Stomach (tissue), 9 donors: ENCODE measurements around the gene LGALS4. TPM values are rescaled to one million over a fixed set of nuclear protein-coding genes. Genes with fewer than 3 reads are reported as not detected.

ENCODE experiments used
- DNase-seq, 2 donors: peaks; one replicate each; pipeline versions ENCODE4 v3.0.0 to v3.0.0-alpha.2; 2013 to 2019
- H3K27ac ChIP-seq, 5 donors: fragments of 200-600 bp in 4 of 5; sonication (generic) in 4 of 5; one replicate each; pipeline ENCODE4 v1.5.1; 2013 to 2019; ENCODE audit warnings: mild to moderate bottlenecking in 1 of 5, moderate library complexity in 1 of 5
- H3K27me3 ChIP-seq, 3 donors: fragments of 200-600 bp; sonication (generic); one replicate each; pipeline ENCODE4 v1.5.1; 2017 to 2019; ENCODE audit warnings: mixed run types in 1 of 3
- H3K36me3 ChIP-seq, 4 donors: fragments of 200-600 bp; sonication (generic); 1 replicate in 3 of 4; 2 replicates in 1 of 4; pipeline ENCODE4 v1.5.1; 2016 to 2019
- H3K4me1 ChIP-seq, 4 donors: fragments of 200-600 bp; sonication (generic); one replicate each; pipeline ENCODE4 v1.5.1; 2016 to 2019
- H3K4me3 ChIP-seq, 4 donors: fragments of 200-600 bp; sonication (generic) in 3 of 4; one replicate each; pipeline ENCODE4 v1.5.1; 2016 to 2019; ENCODE audit warnings: mild to moderate bottlenecking in 1 of 4
- H3K9me3 ChIP-seq, 4 donors: fragments of 200-600 bp; sonication (generic); one replicate each; pipeline ENCODE4 v1.5.1; 2016 to 2019
- CTCF ChIP-seq, 7 experiments: fragments of 450-650 bp in 4 of 7; fragments of 200-600 bp in 3 of 7; sonication (generic) in 3 of 7; IDR thresholded peaks; one replicate each; pipeline ENCODE4 v1.5.1; 2016 to 2019; ENCODE audit warnings: antibody characterized with exemption in 7 of 7, control low read depth in 2 of 7, mild to moderate bottlenecking in 1 of 7
- EP300 ChIP-seq: sonication (generic); formaldehyde crosslinking; IDR thresholded peaks from one replicate; pipeline ENCODE4 v1.6.1; 2017; ENCODE audit warnings: antibody characterized with exemption
- POLR2A ChIP-seq, 4 donors: fragments of 450-650 bp; IDR thresholded peaks; one replicate each; pipeline ENCODE4 v1.6.1; 2016; ENCODE audit warnings: antibody characterized with exemption in 4 of 4, control low read depth in 2 of 4, mild to moderate bottlenecking in 1 of 4, moderate library complexity in 1 of 4
- POLR2AphosphoS5 ChIP-seq, 3 donors: sonication (generic); formaldehyde crosslinking; IDR thresholded peaks; one replicate each; pipeline ENCODE4 v1.6.1; 2016; ENCODE audit warnings: antibody characterized with exemption in 3 of 3
- WGBS, 5 donors: extraction: QIAGEN DNeasy Blood & Tissue Kit in 3 of 5; methylation state at CpG; one replicate each; pipeline versions ENCODE4 v1.1.5 to v1.1.7; 2013 to 2018; 5-methylcytosine and 5-hydroxymethylcytosine counted together
- intact Hi-C: fragments of 100-400 bp; cut with DNase I; formaldehyde crosslinking; loops from one replicate; pipeline ENCODE4 v1.15.1; 2023; ENCODE audit warnings: low total_unique reads
- polyA plus RNA-seq, 3 donors: library from polyadenylated mRNA; stranded (reverse); fragments of 200-250 nt; gene quantifications; one replicate each; pipeline ENCODE4 v1.2.3, GENCODE V29; 2013
- total RNA-seq, 5 donors: library from RNA; depleted of rRNA; stranded (reverse); fragments of >200 nt; gene quantifications; one replicate each; pipeline versions ENCODE4 v1.1.0 to v1.2.3, GENCODE V29; 2014 to 2016
- donor health status: healthy with polysubstance abuse.
- donor health status: Bipolar disorder and iron deficiency.
- donor health status: healthy.

LGALS4 gene
- total and polyA plus RNA-seq, 8 donors, result 23.5 to 1,765 (median 113) TPM

- no peak for TF ChIP-seq CTCF (IDR thresholded peaks at IDR 0.05)
- TF ChIP-seq POLR2A (IDR thresholded peaks at IDR 0.05), result no peak
- TF ChIP-seq EP300, result no peak
- no peak for TF ChIP-seq POLR2AphosphoS5 (IDR thresholded peaks at IDR 0.05)
- Histone ChIP-seq H3K4me3 (no peak overlapping the region), H3K27me3 (no peaks in the 10 kb centered on the region), H3K36me3 (peaks cover 93 to 100% (median 96%) of the 10 kb centered on the region in 4 donors), H3K4me1 (peaks cover 45 to 97% (median 76%) of the 10 kb centered on the region in 4 donors), H3K9me3 (no peaks in the 10 kb centered on the region), H3K27ac (peak overlapping the region; percentile 16 to 63 (median 51))
- WGBS, 5 donors, result 92 to 97% (median 93%) methylated on average over 8 to 9 of the region's 9 CpGs
- intact Hi-C loops, result no loop called here
- DNase-seq, result no peak
These were observed 30.5 kb upstream of the LGALS4 start for GRCh38 chr19:38843175-38843758.

GRCh38 chr19:38842439-38843174, 29.9 kb upstream of the LGALS4 start:
- 77 to 87% (median 82%) methylated on average over 15 to 17 of the region's 17 CpGs for WGBS, 5 donors
- Histone ChIP-seq H3K27me3 (no peaks in the 10 kb centered on the region), H3K36me3 (peaks cover 99 to 100% (median 100%) of the 10 kb centered on the region in 4 donors), H3K4me3 (no peak overlapping the region), H3K9me3 (no peaks in the 10 kb centered on the region), H3K27ac (peak overlapping the region; percentile 16 to 78 (median 52)), H3K4me1 (peaks cover 44 to 97% (median 75%) of the 10 kb centered on the region in 4 donors)
- DNase-seq, result no peak
- intact Hi-C loops, result no loop called here
- TF ChIP-seq EP300, result no peak
- peak in 1 of 3 donors; percentile 37 for TF ChIP-seq POLR2AphosphoS5 (IDR thresholded peaks at IDR 0.05)

- TF ChIP-seq POLR2AphosphoS5 (IDR thresholded peaks at IDR 0.05) (peak in 1 of 3 donors; percentile 12), CTCF (IDR thresholded peaks at IDR 0.05) (no peak)
- peaks cover 99 to 100% (median 100%) of the 10 kb centered on the region in 4 donors for H3K36me3 ChIP-seq
- H3K4me3 ChIP-seq, result peak overlapping the region in 1 of 4 donors; percentile 0
- H3K4me1 ChIP-seq, result peaks cover 44 to 97% (median 75%) of the 10 kb centered on the region in 4 donors
- no peaks in the 10 kb centered on the region for H3K9me3 ChIP-seq
- 85 to 91% (median 87%) methylated on average over 19 of the region's 19 CpGs for WGBS, 5 donors
- intact Hi-C loops, result no loop called here
- no peaks in the 10 kb centered on the region for H3K27me3 ChIP-seq
- peak overlapping the region; percentile 9 to 78 (median 63) for H3K27ac ChIP-seq
- DNase-seq, result no peak
These were observed 29.2 kb upstream of the LGALS4 start for GRCh38 chr19:38841787-38842438.

GRCh38 chr19:38841180-38841766, 28.5 kb upstream of the LGALS4 start:
- no peaks in the 10 kb centered on the region for H3K9me3 ChIP-seq
- no peaks in the 10 kb centered on the region for H3K27me3 ChIP-seq
- H3K27ac ChIP-seq, result peak overlapping the region in 4 of 5 donors; percentile 63 to 78 (median 70)
- DNase-seq, result no peak
- peaks cover 43 to 97% (median 75%) of the 10 kb centered on the region in 4 donors for H3K4me1 ChIP-seq
- peak overlapping the region in 2 of 4 donors; percentile 0 to 16 for H3K4me3 ChIP-seq
- H3K36me3 ChIP-seq, result peaks cover 98 to 100% (median 100%) of the 10 kb centered on the region in 4 donors
- WGBS, 5 donors, result 80 to 89% (median 85%) methylated on average over 12 of the region's 12 CpGs
- TF ChIP-seq POLR2A (IDR thresholded peaks at IDR 0.05) (no peak), CTCF (IDR thresholded peaks at IDR 0.05) (no peak), EP300 (no peak), POLR2AphosphoS5 (IDR thresholded peaks at IDR 0.05) (no peak)
- intact Hi-C loops, result no loop called here
